GM21515 (cell line): ENCODE measurements around the gene YJEFN3.

Experiments used
- ATAC-seq: cut with Tn5 transposase; IDR thresholded peaks from one replicate; pipeline ENCODE4 v1.9.1; 2021; ENCODE audit not compliant: unreplicated experiment

The YJEFN3 gene

GRCh38 chr19:19495614-19496603 lies 32.8 kb upstream of the YJEFN3 start:
- ATAC-seq = no peak

DNA sequence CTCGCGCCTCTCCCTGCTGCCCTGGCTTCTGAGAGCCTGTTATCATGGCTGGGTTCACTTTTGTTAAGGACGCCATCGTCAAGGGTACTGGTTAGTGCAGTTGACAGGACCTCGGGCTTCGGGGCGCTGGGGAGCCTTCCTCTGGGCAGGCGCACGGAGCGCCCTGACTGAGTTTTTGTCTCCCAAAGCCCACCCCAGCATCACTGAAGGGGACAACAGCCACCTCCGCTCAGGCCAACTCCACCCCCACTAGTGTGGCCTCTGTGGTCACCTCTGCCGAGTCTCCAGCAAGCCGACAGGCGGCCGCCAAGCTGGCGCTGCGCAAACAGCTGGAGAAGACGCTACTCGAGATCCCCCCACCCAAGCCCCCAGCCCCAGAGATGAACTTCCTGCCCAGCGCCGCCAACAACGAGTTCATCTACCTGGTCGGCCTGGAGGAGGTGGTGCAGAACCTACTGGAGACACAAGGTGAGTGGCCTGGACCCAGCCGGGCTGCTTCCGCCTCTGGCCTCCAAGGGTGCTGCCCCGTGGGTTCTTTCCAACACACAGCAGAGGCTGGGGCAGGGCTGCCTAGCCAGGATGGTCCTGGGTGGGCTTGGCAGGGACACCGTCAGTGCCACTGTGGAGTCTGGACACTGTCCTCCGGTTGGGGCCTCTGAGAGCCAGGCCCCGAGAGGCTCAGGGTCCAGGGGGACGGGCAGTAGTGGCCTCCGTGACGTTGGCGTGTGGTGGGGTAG lies 30.3 kb upstream of the YJEFN3 start:
- no peak for ATAC-seq

DNA sequence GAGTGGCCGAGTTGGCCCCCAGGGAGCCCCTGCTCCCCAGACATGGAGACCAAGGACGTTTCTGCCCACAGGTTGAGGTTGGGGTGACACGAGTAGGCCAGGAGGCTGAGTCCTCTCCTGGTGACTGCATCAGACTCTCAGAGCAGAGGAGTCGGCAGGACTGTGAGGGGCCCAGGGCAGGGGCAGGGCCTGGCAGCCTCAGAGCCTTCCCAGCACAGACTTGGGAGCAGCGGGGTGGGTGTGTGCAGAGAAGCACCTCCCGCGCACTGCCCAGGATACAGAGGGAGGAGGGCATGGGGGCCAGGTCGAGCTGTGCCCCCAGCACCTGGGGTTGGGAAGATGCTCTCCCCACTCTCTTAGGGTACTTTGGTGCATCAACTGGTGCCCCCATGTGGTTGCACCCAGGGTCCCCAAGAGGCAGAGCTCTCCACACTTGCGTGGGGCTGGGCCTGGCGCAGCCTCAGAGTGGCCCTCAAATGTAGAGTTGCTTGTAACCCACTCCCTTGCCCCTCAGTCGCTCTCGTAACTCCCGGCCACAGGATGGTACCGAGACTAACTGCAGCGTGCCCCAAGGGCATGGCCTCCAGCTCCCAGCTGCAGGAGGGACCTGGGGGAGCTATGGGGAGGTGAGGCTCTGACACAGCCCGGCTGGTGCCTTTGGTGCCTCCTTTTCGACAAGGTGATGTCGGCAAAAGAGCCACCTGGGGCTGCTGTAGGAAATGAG lies 29.3 kb upstream of the YJEFN3 start:
- no peak for ATAC-seq

DNA sequence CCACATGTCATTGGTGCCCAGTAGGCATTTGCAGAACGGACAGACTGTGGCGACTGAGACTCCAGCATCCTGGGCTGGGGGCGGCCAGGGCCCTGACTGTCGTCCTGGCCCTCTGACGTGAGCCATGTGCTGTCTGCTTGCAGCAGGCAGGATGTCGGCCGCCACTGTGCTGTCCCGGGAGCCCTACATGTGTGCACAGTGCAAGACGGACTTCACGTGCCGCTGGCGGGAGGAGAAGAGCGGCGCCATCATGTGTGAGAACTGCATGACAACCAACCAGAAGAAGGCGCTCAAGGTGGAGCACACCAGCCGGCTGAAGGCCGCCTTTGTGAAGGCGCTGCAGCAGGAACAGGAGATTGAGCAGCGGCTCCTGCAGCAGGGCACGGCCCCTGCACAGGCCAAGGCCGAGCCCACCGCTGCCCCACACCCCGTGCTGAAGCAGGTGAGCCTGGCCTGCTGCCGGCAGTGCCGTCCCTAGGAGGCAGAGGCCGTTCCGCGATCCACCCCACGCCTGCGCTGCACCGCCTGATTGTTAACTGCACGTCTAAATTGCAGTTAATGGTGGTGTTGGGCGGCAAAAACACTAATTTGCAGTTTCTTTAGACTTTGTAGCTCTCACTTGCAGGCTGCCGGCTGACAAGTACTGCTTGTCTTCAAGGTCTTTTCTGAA lies 27.6 kb upstream of the YJEFN3 start:
- ATAC-seq = no peak

- no peak for ATAC-seq
Measured at GRCh38 chr19:19501798-19502197, 26.9 kb upstream of the YJEFN3 start.

DNA sequence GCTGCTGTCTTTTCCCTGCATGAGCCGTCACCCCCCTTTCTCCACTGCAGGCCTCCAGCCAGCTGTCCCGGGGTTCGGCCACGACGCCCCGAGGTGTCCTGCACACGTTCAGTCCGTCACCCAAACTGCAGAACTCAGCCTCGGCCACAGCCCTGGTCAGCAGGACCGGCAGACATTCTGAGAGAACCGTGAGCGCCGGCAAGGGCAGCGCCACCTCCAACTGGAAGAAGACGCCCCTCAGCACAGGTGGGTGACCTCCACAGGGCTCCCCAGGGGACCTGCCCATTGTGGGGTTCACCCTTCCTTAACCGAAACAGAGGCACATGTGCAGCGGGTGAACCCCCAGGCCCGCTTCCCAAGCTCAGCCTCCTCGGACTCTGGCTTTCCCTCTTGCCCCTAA lies 26.4 kb upstream of the YJEFN3 start:
- ATAC-seq = no peak

GRCh38 chr19:19502808-19503602 lies 25.7 kb upstream of the YJEFN3 start:
- ATAC-seq = no peak

DNA sequence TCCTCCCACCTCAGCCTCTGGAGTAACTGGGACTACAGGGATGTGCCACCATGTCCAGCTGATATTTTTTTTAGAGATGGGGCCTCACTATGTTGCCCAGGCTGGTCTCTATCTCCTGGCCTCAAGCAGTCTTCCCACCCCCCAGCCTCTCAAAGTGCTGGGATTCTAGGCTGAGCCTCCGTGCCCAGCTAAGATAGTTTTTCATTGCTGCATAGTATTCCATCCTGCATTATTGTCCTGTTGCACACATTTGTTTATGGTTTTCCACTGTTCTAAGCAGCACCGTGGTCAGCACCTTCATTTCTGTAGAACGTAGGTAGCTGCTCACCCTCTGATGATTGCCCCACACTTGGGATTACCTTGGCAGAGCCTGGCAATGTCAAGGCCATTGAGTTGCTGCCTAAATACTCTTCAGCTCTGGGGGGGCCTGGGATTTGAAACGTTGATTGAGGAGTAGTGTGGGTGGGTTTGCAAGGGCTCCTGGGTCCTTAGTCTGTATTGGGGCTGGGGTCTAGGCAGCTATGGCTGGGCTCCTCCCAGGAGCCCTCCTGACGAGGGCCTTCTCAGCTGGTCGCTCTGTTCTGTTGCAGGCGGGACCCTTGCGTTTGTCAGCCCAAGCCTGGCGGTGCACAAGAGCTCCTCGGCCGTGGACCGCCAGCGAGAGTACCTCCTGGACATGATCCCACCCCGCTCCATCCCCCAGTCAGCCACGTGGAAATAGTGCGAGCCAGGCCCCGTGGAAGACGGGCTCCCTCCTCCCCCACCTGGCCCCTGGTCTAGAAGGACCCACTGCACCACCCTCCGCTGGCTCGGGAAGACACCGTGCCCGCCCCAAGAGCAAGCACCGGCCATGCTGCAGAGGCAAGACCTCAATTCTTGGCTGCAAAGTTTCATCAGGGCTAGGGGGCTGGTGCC lies 23.7 kb upstream of the YJEFN3 start:
- no peak for ATAC-seq

- ATAC-seq = no peak
Measured at GRCh38 chr19:19505669-19506326, 22.9 kb upstream of the YJEFN3 start.

DNA sequence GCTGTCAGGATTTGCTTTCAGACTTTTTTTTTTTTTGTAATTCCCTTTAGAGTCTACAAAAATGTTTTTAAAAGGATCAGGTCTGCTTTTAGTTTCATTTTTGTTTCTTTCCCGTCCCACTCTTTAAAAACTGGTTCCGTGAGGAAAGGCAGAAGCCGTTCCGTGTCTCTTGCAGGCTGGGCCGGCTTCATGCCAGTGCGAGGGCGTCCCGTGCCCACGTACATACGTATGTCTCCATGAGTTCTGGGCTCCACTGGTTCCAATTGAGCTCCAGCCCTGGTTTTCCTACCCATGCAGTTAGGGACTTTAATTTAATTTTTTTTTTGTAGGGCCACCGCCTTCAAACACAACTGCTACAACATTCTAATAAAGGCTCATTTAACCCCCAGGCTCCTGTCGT lies 22.1 kb upstream of the YJEFN3 start:
- ATAC-seq = no peak

- ATAC-seq = no peak
Measured at GRCh38 chr19:19507354-19507753, 21.4 kb upstream of the YJEFN3 start.

GRCh38 chr19:19508217-19508616 lies 20.5 kb upstream of the YJEFN3 start:
- no peak for ATAC-seq

DNA sequence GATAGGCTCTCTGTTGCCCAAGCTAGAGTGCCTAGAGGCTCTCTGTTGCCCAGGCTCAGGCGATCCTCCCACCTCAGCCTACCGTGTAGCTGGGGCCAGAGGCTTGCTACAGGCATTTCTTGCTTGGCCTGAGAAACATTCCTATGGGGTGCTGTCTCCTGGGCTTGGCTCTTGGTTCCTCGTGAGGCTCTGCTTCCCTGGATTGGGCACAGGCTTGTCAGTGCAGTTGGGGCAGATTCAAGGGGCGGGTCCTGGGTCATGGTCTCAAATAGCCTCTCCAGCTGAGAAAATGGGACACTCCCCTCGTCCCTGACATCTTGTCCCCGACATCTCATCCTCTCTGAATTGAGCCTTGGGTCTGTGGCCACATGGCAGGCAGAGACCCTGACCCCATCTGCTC lies 18.3 kb upstream of the YJEFN3 start:
- no peak for ATAC-seq

- ATAC-seq = no peak
Measured at GRCh38 chr19:19513682-19514081, 15.0 kb upstream of the YJEFN3 start.

- ATAC-seq = no peak
Measured at GRCh38 chr19:19514215-19514657, 14.5 kb upstream of the YJEFN3 start.

GRCh38 chr19:19514881-19515641 lies 13.7 kb upstream of the YJEFN3 start, which contains the start of gene TSSK6:
Gene TSSK6 (minus strand): TSS chr19:19515548. CDS start chr19:19515427, 121 bp downstream.
- ATAC-seq = no peak

GRCh38 chr19:19515642-19516519 lies 12.8 kb upstream of the YJEFN3 start, which contains the start of gene NDUFA13:
Gene NDUFA13 (plus strand): TSS chr19:19516225. CDS start chr19:19516239, 14 bp downstream.
- peak; percentile 86 for ATAC-seq
